GM19452 (cell line): Measurements from ENCODE around the gene PLAGL1.

Experiments
- ATAC-seq: cut with Tn5 transposase; IDR thresholded peaks from one replicate; pipeline ENCODE4 v1.9.1; 2021; ENCODE audit not compliant: unreplicated experiment

The PLAGL1 gene

DNA sequence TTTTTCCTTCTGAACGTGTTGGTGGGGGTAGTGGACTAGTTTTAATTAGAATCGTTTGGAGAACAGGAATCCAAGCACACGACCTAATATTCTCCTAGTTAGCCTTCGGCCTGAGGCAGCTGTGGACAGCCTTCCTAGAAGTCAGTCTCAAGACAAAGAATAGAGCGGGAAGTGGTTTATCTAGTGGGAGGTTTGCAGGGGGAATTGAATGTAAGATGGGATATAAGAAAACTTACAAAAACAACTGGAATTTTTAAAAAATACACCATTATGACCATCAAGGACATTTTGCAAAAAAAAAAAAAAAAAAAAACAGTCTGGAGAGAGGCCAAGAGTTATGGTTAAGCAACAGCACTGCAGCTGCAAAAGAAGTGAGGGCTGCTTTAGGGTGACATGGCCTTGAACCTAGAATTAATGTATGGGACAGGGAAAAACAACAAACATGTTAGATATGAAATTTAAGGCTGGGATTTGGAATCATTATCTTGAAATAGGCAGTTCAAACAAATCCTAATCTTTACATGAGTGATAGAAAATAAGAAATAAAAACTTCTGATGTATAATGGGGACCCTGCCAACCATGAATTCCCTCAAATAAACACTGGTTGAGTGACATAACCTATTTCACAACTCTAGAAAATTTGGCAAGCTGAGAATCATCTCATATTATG lies 40.2 kb downstream of the PLAGL1 start:
- no peak for ATAC-seq

DNA sequence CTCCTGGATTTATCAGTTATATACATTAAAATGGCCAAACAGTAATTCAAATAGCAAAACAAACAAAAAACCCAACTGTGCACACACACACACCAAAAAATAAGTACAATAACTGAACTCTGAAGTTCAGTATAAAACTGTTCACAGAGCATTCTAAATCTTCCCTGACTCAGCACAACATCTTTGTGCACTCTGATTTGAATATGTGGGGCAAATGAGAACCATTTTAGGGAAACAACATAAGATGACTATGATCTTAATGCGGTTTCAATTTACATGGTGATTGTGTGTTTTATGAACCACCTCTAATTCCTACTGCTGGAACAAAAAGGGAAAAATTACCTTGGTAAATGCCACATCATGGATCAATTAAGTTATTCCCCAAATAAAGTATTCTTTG lies 41.7 kb downstream of the PLAGL1 start:
- ATAC-seq = no peak

DNA sequence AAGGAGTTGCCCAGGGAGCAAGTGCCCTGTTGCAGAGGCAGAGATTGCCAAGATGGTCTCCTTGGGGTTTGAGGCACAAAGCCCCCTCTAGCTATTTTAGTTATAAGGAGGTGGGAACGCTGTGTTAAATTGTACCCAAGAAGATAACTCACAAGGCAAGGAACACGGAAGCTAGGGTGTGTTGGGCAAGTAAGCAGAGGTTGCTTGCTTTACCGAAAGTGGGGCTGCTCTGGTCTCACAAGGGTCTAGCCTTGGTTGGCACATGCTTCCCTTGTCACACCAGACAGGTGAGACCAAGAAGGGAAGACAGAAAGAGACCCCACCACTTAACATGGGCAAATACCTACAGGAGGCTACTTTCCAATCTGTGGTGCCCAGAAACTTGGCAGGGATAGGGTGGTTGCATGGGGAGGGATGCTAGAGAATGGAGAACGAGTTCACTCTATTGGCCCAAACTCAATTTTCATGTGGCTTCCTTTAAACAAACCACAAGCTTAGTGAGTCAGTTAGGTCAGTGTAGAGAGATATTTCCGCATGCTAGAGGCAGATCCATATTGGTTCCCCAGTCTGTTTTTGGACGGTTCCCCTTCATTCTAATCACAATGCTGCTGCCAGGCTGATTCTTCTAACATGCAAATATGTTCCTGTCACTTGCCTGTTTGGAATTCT lies 42.4 kb downstream of the PLAGL1 start:
- ATAC-seq = no peak

DNA sequence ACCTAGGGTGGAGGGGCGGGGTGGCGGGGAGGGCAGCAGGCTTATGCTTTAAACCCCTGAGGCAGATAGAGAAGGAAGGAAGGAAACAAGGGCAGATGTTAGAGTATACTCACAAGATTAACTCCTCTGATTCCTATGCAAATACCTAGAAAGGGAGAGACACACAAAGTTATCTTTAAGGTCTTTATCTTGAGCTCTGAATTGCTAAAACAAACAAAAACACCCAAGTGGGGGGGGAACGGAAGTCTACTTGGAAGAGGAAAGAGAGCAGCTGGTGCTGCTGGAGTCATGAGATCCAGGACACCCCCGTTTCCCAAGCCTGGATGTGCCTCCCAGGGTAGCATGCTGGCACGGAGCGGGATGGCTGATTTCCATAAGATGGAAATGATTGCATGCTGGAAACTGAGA lies 43.4 kb downstream of the PLAGL1 start:
- no peak for ATAC-seq

DNA sequence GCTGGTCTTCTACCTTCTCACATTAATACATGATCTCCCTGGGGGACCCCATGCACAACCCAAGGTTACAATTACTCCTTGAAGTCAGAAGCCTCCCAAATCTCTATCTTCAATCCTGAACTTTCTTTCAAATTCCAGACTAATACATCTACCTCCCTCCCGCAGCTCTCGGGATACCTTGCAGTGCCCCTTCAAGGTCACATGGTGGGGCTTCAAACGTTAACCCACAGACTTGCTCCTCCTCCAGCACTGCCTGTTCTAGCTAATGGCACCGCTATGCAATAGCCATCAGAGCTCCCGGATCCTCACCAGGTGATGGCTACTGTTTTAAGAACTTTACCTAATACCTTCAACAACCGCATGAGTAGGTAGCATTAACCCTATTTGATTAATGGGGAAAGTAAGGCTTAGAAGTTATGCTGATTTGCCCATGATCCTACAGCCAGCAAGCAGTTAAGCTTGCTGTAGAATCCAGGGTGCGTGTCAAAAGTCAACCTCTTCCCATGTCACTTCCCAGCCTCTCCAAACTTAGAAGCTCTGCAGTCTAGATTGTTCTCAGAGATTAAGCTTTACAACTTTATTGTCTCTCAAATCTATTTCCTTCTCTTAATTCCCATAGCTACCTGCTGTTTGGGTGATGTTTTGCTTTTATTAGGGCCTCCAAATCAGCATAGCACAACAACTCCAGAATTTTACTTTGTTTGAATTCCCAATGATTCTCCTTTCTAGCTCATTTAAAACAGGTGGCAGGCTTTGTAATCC lies 44.7 kb downstream of the PLAGL1 start:
- ATAC-seq = no peak

DNA sequence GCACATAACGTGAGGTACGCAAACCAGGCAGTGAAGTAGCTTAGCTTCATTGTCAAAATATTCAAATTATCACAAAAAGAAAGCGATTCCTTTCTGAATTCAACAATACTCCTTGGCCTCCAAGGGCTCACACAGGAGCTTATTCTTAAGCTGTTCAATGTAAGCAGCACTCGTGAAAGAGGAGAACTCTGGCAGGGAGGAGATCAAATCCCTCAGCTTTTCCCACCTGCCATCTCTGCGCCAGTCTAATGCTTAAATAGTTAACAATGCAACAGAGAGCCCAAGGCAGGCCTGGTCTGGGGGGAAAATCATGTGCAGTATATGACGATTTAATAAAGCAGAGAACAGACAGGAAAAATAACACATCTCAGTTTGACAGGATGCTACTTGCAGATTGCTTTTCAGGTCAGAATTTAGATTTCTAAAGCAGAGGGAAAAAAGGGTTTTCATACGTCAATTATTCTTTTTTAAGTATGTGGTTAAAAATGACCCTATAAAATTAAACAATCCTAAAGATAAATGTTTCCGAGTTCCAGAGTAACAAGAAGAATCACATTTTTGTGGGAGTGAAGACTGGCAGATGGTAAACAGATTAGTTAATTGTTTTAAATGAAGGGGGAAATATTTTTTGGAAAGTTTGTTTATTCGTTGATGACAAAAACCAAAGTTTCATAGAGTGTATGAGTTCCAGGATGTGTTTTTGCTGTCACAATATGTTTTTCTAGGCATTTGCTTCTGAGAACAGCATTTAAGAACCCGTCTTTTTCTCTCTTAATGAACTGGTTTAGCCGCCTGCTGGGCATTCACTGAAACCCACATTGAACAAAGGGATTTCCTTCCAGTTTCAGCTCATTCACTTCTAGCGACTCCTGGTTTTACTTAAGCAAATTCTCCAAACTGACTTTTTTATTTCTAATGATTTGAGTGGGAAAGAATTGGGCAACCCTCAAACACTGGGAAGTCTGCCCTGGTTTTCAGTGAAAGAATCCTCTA lies 45.9 kb downstream of the PLAGL1 start:
- no peak for ATAC-seq

DNA sequence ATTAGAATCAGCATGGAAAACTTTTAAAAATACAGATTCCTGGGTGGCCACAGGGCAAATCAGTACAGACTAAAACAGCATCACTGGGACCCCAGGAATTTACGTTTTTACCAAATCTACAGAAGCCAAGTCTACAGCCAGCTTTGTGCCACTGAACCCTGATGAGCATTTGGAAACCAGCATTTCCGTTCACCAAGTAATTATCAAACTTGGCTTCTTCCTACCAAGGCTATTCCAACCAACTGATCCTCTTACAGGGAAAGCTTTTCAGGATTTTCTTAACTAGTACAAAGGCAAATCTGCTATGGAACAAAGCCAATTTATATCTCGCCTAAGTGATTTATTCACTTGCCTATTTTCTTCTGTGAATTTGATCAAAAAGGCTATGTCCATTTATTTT lies 47.0 kb downstream of the PLAGL1 start:
- ATAC-seq = no peak

DNA sequence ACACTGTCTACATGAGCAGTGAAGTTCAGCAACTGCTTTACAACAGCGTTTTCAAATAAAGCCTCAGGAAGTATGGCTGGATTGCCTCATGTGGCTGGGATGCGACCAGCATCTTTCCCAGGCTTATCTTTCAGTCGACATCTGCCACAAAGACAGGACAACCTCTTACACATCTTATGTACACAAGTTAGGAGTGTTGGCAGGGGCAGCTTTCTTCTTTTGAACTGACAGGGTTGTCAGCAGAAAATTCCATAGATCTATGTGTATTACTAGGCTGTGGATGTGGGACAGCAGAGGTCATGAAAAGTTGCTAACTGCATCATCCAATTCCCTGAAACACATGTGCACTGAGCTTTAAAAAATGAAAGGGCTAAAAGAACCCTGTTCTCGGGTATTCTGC lies 48.1 kb downstream of the PLAGL1 start:
- no peak for ATAC-seq

DNA sequence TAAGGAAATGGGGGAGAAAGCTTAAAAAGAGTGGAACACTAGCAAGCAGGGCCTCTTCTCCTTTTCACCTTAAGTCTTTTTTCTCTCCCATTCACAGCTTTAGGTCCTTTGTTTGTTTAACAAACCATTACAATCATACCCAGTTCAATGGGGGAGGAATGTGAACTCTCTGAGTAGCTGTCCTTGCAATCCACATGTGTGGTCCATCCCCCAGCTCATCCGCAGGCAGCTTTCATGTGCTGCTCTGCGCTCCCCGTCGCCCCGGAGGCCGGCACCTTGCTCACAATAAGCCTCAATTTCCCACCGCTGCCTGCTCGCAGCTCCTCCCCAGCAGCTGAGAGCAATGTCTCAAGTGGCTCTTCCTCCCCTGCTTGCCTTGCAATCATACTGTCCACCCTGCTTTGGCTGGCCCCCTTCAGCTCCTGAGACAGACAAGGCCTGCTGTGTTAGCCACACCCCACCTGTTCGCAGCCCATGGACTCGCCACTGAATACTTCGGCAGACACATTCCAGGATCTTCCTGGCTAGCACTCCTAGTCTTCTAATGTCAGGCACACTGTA lies 49.1 kb downstream of the PLAGL1 start:
- ATAC-seq = no peak

DNA sequence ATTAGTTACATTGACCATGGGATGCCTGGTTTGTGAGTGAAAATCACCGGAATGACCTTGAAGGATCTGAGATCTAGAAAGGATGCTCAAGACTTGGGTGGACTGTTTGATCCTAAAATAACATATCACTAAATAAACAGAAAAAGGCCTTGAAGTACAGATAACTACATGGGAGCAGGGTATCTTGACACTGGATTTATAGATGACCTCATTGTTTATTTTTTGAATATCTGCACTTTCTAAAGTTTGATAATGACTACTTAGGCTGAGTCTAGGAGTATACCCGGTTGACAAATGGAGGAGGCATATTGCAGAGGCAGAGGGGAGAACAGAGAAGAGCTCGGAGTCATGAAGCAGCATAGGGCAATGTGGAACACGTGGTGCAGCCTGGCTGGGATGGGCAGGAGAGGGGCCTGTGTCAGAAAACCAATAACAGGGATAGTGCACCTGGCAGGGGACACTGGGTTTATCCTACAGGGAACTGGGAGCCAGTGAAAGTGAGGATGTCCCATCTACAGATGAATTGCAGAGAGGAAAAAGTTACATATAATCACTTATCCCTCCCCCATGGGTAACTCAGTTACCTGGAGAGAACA lies 50.3 kb downstream of the PLAGL1 start:
- ATAC-seq = no peak

DNA sequence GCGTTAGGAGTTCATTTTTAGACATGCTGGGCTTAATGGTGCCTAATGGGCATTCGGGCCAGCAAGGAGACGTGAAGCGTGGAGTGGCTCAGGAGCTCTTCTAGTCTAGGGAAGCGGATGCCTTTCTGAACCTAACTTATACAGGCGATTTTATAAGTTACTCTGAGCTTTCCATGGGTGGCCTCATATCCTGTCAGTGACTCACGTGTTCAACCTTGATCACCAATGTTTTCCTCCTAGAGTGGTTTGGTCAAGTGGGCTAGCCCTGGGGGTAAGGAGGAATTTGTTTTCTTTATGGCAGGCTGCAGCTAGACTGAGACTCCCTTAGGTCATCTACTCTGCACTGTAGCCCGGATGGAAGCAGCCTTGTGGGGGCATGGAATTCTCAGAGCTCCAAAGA lies 52.1 kb downstream of the PLAGL1 start:
- ATAC-seq = no peak

DNA sequence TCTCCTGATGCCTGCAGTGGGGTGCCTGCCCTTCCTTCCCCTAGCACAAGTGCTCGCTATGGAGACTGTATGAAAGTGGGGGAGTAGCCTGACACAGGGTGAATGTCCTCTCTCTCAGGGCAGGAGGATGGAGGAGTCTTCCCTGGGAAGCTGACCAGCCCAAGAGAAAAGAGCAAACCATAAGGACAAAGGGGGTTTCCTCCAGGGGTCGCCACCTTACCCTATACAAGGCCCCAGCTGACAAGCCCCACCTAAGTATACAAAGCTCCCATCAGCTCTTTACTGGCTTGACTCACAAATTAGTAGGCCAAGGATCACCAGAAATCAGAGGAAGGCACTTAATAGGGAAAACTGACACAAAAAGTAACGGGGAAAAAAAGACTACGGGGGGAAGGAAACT lies 54.1 kb downstream of the PLAGL1 start:
- ATAC-seq = no peak

DNA sequence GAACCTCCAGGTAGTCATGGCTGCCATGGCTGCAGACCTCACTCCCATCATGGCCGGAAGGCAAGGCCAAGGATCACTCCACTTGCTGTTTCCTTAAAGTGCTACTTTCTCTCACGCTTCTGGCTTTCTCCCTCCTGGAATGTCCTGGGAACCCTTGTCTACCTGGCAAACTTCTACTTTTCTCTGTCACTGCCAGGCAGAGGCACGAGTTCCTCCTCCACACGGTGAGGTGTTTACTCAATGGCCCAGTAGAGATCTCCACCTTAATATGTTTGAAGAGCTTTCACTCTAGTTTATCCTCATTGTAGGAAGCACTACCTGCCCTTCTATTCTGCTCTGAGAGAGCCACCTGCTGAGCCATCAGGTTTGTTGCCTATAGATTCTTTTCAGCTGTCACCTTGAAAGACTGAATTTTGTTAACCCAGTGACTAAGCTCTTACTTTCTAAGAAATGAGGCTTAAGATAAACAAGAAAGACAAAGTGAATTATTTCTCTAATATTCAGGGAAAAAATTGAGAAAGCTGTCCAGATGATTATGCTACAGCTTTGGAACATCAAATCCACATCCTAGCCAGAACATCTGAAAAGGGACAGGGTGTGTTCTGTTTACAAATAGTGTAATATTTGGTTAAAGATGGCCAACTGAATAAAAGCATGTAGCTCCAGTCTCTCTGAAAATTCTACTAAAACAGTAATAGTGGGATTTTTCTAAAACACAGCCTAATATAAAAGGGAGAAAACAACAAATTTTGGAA lies 54.9 kb downstream of the PLAGL1 start:
- ATAC-seq = no peak

DNA sequence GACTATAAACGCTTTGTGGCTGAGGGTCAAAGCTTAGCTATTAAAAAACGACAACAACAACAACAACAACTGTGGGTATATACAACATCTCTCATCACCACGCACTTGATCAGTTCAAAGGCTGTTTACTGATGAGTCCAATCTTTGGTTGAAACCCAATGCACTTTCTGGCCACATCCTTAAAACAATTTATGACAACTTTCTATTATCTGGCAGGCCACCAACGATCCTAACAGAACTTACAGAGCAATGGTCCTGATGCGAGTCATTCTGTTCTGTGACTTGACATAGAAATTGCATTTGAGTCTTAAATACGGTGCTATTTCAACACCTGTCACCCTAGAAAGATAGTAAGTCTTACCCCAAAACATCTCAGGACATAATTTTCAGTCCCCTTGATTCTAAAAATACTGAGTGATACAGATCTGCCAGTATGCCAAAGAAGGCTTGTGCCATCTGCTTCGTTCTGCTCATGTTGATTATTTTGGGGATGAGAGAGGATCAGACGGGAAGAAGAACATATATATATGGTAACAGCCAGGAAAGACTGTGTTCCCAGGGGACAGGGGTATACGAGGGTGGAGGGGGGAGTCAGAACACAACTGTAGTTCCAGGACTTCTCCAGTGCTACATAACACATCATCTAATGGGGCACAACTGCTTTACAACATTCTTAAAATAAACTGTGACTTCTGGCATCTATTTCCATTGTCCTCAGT lies 55.8 kb downstream of the PLAGL1 start:
- ATAC-seq = no peak

DNA sequence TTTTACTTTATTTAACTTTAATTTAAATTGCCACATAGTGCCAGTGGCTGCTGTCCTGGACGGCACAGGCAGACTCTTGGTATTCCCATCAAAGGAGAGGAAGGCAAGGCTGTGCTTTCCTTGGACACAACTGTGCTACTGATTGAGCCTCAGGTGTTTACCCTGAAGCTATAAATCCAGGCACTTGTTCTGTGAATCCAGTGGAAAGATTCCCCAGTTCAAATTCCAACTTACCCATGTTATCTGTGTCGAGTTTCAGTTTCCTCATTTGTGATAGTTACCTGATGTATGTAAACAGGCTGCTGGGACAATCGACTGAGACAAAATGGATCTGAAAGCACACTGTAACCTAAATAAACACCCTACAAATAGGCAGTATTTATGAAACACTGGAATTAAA lies 57.2 kb downstream of the PLAGL1 start:
- no peak for ATAC-seq

DNA sequence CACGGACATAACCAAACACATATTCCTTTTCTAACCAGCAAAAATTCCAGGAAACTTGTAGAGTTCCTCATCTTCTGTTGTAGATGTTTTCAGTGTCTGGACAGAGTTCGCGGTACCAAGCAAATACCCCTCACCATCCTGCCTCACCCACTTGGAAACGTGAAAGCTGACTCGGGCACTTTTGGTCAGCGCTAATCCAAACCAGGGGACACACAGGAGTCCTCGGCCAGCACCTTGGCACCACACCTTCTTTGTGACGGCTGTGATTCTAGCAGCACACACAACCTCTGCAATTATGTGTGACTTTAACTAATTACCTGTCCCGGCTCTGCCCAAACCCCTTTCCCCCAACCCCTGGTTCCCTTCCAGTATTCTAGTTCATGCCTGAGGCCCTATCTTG lies 58.1 kb downstream of the PLAGL1 start:
- no peak for ATAC-seq

DNA sequence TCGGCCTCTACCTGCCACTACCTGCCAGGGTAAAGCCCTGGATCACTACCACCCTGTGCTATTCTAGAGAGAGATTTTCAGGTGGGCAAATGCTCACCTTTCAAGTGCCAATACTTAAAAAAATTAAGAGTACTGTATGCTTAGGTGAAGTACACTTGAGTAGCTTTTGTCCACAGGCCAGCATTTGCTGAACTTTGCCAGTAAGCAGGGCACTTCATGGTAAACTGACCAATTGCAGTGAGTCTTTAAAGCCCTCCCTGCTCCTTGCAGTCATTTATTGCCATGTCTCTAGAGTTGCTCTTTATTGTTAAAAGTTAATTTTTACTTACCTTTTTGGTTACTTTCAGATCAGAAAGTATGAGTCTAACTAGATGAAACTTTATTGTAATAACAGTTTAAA lies 58.5 kb downstream of the PLAGL1 start:
- no peak for ATAC-seq

DNA sequence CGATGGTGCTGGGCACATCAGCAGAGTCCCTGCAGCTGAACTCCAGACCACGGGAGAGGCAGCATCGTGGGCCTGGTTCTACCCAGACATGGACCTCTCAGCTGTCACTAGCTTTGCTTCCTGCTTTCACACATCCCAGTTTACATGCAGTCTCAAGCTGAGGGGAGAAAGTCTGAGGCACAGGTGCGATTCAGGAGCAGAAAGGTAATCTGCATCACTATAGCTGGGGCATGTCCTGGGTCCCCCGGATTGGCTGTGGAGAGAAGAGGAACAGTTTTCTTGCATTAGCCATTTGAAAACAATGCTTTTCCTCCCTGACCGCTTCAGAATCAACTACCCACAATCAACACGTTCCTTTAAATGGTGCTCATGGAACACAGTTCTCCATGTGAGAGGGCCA lies 59.9 kb downstream of the PLAGL1 start:
- ATAC-seq = no peak
